GM19452 (cell line): ENCODE data around the gene SYNPR.

ENCODE experiments used
- ATAC-seq: cut with Tn5 transposase; IDR thresholded peaks from one replicate; pipeline ENCODE4 v1.9.1; 2021; ENCODE audit not compliant: unreplicated experiment

Gene SYNPR

DNA sequence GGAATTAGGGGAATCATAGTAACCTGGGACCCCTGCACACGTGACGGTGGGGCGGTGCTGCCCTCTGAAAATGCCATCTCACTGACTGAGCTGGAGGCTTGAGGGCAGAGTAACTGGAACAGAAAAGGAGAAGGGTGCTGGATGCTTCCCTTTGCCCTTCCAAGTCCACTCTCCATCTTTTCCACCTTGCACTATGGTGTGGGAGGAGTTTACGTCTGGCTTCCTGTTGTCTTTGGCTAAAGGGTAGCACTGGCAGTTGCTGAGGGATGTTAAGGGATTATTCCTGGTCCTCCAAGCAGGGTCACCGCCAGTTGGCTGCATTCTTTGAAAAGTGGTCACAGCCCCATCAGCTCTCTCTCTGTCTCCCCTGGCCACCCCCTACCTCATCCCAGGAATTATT, 245.0 kb downstream of the SYNPR start:
- ATAC-seq, result no peak

DNA sequence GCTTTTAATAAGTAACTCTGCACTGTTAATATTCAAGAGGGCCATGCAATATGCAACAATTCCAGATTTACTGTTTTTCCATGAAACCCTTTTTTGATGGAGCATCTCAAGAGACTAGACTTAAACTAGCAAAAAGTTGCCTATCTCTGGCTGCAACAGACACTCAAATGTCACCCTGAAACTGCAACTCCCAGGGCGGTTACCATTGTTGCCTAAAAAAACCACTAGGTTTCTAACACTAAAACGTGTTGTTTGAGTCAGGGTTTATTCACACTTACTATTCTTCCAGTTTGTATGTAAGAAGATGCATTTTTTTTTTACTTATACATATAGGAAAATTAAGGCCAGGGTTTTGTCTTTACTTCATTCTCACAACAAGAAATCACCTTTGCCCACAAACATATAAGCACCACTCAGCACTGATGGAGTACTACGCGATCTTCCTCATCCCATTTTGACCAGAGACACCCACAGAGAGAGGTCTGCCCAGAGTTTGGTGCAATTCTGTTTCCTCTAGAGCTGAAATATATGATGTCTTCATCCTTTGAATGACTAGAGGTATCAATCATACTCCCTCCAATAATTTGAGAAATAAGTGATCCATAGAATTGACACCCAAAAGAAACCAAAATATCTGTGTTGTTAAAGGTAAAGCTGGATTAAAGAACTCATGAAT, 250.4 kb downstream of the SYNPR start:
- no peak for ATAC-seq

DNA sequence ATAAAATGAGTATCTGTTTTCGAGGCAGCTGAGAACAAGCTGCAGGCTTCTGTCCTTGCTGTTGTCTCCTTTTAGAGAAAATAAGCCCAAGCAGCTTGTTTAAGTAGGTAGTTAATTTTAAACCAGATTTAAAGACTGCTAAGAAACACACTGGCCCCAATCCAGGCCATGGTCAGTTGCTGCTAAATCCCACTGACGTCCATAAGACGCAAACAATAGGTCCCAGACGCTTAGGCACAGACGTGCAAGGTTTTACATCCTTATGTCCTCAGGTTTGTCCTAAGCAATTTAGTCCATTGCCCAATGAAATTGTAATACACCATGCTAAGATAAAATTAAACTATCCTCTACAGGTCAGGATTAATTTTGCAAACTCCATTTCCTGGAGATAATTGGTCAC, 254.4 kb downstream of the SYNPR start:
- no peak for ATAC-seq

DNA sequence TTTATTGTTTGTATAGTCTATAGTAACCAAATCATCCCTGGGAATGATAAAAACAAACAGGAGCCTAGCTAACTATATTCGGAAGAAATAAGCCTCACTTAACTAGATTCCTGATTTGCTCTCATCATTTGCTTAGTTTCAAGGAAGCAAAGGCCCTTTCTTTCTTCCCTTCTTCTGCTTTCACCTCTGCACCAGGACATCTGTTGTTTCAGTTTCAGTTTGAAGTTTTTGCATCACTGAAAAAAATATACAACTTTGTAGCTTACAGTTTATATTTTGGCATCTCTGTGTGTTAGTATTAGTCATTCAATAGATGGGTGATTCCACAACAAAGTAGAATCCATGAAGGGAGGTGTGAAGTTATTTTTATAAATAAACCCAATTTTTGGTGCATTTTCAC, 260.8 kb downstream of the SYNPR start:
- peak; percentile 57 for ATAC-seq

DNA sequence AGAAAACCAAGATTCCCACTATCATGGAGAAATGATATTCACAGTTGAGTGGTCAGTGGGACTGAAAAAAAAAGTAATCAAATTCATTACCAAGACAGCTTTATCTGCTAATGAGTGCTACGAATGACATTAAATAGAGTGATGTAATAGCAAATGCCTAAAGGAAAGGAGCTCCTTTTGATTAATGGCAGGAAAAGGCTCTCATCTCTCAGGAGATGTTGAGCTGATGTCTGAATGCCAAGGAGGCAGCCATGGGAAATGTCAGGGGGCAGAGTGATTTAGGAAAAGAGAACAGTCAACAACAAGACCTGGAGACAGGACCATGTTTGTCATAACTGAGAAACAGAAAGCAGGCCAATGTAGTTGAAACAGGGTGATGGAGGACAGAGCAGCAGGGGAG, 277.7 kb downstream of the SYNPR start:
- no peak for ATAC-seq

DNA sequence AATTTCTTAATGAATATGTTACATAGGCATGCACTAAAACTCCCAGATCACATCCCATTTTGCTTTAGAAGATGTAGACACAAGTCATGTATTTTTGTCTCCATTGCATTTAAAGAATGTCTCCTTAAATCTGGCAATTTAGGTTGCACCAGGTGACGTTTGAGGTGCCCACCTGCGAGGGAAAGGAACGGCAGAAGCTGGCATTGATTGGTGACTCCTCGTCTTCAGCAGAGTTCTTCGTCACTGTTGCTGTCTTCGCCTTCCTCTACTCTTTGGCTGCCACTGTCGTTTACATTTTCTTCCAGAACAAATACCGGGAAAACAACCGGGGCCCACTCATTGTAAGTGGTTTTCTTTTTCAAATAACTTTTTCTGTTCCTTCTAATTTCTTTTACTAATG, 278.3 kb downstream of the SYNPR start:
- no peak for ATAC-seq

DNA sequence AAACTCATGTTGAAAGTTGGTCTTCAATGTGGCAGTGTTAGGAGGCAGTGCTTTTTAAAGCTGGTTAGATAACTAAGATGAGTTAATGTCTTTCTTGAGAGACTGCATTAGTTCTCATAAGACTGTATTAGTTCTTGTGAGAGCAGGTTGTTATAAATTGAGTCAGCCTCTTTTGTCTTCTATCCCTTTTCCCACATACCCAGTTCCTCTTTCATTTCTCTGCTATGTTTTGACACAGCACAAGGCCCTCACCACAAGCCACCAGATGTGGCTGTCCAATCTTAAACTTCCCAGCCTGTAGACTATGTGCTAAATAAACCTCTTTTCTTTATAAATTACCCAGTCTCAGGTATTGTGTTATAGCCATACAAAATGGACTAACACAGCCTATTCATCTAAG, 279.8 kb downstream of the SYNPR start:
- peak; percentile 94 for ATAC-seq

DNA sequence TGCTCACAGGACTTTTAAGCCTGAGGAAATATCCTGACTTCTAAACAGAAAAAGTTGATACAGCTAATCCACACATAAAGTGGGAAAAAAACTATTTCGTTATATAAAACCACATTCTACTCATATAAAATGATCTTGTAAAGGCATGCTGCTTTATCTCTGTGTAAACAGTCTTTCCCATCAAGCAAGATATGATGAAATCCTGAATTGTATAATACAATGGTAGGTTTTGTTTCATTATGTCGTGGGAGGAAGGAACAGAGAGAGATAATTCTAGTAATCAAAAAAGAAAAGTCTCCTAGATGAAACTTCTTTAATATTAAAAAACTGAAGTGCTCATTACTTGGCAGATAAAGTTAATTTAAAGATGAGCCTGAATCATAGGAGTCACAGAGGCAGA, 281.8 kb downstream of the SYNPR start:
- no peak for ATAC-seq

DNA sequence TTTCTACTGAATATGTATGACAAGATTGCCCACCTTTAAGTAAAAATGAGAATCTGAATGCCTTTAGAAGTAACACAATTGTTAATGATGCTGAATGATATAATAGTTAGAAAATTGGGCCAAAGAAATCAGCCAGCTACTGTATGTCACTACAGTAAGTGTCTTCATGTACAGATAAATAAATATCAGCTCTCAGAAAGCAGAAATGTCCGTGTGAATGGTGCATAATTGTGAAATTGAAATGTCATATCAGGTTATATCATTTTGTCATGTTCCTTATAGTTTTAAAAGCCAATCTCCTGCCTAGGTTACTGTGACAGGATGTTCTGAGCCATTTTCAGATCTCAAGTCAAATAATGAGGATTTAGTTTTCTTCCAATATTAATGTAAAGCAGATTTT, 283.8 kb downstream of the SYNPR start:
- no peak for ATAC-seq

DNA sequence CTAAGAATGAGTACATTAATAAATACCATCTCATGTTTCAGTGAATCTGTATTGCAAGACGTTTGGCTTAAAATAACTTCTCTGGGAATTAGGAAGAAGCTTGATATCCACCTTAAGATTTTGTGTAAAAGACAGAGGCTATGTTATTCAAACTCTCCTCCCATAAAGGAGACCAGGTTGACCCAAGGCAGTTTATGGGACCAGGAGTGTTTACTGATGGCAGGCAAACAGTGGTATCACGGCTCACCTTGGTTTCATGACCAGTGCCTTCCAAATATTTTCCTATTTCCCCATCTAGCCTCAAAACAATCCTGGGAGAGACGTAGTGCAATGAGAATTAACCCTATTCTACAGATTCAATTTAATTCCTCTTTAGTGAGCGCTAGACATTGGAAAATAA, 284.2 kb downstream of the SYNPR start:
- ATAC-seq, result no peak

DNA sequence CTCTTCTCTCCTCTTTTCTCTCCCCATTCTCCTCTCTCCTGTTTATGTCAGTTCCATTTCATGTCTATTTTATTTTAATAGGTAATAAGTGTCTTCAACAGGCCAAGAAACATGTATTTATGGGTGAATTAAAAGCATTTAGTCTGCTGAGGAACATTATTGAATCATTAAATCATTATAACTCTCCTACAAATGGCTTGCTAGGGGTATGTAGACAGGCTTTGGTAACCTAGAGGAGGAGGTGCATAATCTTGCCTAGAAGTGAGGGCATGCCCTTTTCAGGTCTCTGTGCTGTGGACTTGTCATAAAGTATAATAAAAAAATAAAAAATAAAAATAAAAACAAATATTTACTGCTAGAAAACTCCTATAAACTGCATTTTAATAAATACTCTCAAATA, 285.5 kb downstream of the SYNPR start:
- ATAC-seq, result no peak

DNA sequence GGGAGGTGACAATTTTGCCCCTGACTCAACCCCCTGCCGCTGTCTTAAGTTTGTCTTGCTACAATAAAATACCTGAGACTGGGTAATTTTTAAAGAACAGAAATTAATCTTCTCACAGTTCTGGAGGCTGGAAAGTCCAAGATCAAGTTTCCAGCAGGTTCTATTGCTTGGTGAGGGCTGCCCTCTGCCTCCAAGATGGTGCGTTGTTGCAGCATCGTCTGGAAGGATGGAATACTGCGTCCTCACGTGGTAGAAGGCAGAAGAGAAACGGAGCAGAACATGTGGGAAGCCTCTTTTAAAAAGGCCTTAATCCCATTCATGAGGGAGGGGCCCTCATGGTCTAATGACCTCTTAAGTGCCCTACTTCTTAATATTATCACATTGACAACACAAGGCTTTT, 287.1 kb downstream of the SYNPR start:
- no peak for ATAC-seq

DNA sequence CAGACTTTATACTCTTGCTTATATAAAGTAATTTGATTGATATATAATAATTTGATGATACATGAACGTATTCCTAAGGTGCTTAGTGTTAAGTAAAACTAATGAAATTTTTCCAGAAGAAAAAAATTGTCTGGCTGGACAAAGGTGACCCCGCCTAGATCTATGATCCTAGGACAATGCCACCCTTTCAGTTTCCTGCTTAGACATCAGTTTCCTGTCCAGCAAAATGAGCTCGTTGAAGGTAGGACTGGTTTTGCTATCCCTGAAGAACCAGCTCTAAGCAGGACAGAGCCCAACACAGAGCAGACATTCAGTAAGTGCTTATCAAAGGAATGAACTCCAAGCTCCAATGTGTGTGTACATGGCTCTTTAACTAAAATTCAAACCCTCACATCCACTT, 293.6 kb downstream of the SYNPR start:
- no peak for ATAC-seq

DNA sequence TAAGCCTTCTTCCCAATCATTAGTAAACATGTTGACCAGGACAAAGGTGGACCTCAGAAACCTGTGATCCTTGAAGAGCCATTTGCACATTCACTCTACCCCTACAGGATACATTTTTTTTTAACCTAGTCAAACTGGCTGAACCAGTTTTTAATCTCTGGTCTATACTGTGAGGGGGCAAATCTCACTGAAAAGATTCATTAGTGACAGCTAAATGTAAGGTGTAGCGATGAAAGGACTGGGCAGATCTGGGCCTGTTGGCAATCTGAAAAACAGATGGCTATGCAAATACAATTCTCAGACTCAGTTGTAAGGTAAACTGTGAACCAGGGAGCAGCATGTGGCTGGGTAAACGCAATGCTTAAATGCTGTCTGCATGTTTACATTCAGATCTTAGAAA, 298.7 kb downstream of the SYNPR start:
- ATAC-seq, result no peak

DNA sequence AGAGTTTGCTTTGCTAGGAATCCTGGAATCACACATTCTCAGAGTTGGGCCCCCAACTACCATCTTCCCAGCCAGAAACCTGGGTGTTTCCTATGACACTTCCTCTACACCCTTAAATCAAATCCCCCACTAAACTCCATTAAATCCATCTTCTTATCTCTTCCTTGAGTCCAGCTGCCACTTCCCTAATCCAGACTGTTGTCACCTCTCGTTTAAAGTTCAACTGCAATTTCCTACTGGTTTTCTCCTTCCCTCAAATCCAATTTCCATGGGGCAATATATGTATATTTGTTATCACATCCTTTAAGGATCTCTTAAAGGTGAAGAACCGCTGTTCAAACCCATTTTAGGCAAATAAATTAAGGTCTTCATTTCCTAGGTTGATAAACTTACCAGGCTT, 300.8 kb downstream of the SYNPR start:
- ATAC-seq, result no peak

DNA sequence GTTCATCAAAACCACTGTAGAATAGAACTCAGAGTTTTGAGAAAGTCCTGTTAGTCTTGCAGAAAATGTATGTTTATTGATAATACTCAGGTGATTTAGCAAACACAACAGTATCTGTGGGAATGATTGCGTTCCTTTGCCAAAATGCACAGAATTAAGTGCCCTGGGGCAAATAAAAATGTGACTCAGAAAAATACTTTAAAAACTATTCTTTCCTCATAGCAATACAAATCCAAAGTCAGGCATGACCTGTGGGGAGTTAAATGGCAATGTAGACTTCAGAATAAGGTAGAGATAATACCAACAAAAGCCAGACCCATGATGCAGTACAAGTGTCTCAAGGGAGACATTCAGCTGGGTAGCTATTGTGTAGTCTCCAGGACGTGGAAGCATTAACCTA, 302.0 kb downstream of the SYNPR start:
- ATAC-seq, result no peak

DNA sequence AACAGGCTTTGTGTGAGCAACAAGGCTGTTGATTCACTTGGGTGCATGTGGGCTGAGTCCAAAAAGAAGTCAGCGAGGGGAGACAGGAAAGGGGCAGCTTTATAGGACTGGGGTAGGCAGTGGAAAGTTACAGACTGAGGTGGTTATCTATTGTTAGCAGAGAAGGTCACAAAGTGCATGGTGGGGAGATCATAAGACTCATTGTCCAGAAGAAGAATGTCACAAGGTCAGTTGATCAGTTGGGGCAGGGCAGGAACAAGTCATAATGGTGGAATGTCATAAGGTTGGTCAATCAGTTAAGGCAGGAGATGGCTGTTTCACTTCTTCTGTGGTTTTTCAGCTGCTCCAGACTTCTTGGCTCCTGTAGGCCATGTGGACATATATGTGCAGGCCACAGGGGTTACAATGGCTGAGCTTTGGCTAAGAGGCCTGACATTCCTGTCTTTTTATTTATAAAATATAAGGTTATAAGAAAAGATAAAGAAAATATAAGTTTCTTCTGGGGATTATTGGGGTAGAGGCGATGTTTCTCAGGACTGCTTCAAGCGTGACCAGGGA, 304.9 kb downstream of the SYNPR start:
- ATAC-seq, result no peak

DNA sequence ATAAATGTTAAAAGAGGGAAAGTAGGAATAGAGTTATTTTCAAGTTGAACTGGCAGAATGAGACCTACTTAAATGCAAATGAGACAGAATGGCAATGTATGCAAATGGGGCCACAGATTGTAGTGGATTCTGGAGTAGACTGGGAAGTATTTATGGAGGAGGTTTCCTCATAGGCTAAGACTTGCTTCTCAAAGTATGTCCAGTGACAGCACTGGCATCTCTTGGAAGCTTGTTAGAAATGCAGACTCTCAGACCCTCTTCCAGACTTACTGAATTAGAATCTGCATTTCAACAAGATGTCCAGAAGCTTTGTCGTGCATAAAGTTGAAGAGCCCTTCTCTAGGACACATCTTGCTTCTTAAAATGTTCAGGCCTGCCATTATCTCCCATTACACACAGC, 306.6 kb downstream of the SYNPR start:
- ATAC-seq, result no peak

DNA sequence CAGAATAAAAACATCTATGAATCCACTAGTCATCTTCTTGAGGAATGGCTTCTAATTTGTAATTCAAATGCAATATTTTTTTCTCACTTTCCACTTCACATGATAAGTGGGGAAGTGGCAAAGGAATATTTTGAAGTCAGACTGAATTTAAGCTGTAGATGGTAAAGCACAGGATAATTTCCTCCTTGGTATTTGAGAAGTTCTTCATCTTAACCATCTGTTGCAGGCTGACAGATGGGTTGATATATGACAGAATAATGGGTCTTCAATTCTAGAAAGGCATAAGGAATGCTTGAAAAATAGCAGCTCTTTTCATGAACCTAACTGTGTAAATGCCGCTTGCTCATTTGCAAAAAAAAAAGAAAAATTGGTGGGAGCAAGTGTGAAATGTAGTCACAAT, 307.8 kb downstream of the SYNPR start:
- no peak for ATAC-seq

DNA sequence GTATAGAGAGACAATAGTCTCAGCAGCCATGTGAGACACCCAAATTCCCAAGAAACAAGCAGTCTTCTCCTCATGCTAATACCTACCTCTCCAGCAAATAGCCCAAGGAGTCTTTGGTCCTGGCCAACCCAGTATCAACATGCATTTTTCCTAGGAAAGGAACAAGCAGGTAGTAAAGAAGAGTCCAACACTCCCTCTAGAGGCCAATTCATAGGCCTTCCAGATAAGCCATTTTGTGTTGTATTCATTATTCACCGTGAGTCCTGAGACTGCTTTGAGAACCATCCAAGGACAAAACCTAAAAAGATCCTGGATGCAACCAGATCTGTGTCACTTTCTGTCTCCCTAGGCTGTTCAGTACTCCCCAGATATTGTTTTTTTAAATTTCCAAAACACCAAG, 310.8 kb downstream of the SYNPR start:
- ATAC-seq, result no peak

DNA sequence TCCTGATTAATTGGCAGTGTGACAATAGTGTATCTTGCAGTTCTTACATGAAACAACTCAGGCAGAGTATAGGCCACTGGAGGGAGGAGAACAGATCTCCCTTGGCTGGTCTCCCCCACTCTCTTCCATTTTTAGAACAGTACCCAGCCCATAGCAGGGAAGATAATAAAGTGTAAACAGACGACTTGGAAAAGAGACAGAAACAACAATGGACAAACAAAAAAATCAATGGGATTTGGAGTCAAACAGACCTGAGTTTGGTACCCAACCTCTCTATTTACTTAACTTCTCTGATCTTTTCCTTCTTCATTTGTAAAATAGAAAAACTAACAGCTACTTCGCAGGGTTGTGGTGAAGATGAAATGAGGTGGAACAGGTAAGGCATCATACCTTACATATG, 315.7 kb downstream of the SYNPR start:
- no peak for ATAC-seq

DNA sequence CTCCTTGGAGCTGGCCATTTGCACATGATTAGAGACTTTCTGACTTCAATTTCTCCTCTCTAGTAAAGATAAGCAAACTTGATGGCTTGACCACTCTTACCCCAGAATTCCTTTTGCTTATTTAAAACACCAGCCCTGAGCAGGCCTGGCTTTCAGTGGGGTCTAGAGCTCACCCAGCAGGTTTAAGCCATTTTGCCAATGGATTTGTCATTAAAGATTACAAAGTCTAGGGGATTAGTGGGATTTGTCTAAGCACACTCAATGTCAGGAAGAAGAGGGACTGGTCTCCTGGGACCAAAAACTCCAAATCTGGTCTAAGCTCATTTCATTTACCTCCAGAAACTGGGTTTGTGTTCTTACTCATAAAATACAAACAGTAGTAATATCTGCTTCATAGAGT, 317.1 kb downstream of the SYNPR start:
- ATAC-seq, result no peak

DNA sequence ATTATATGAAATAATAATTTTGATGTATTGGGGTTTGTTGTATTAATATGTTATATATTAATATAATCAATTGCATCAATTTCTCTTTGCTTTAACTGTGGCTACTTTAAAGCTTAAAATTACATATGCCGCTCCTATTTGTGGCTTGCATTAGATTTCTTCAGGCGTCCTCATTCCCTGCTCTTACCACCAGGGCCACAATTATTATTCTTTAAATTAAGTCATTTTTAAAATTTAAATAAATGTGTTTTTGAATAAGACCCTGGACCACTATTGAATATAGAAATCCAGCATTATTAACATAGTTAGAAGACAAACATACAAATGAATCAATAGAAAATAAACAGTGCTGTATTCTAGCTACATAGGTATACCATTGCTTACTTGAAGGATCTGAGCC, 318.9 kb downstream of the SYNPR start:
- ATAC-seq, result no peak
